Measurements from ENCODE around the gene PRKAA2.

Gene PRKAA2

DNA sequence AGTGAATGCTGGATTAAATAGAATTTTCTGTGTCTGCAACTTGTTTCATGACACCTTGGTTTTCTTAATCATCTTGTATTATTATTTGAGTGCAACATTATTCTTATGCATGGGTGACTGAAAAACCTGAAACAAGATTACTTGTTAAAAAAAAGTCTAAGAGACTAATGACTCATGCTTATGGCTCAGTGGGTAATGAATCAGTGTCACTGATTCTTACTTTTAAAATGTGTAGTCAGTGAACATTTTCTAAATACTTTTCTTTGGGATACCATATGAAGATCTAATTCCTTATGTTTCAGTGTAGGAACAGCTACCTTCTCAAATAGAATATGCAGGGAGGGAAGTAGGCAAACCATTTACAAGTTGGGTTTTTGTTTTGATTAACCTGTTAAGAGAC, 65.5 kb downstream of the PRKAA2 start:
- no peak overlapping the region for H3K4me2 ChIP-seq (ENCODE audit: low read depth, low read length, poor library complexity, severe bottlenecking)
- no peaks in the 10 kb centered on the region for H3F3A ChIP-seq (ENCODE audit: insufficient read depth)
- H4K20me1 ChIP-seq (ENCODE audit: low read depth, low read length), result no peaks in the 10 kb centered on the region
- no peak for TF ChIP-seq EZH2phosphoT487 (conservative IDR thresholded peaks at IDR 0.05; ENCODE audit: low read length)
- H3K4me3 ChIP-seq (ENCODE audit: insufficient read depth, low read length, poor library complexity, severe bottlenecking), result no peak overlapping the region
- H2AFZ ChIP-seq (ENCODE audit: low read depth, low read length, severe bottlenecking), result no peak overlapping the region
- H3K27ac ChIP-seq (ENCODE audit: low read depth, low read length), result no peak overlapping the region
- no peaks in the 10 kb centered on the region for H3K27me3 ChIP-seq (ENCODE audit: low read length)
- no peaks in the 10 kb centered on the region for H3K36me3 ChIP-seq (ENCODE audit: low read length)
- no peaks in the 10 kb centered on the region for H3K9me2 ChIP-seq (replicated peaks; ENCODE audit: insufficient read depth, low read length)
- H3K9ac ChIP-seq (ENCODE audit: low read length), result no peak overlapping the region
- no peaks in the 10 kb centered on the region for H3K9me3 ChIP-seq (ENCODE audit: insufficient read depth, low read length)
- no peaks in the 10 kb centered on the region for H3K79me2 ChIP-seq (ENCODE audit: insufficient read depth, low read length)

DNA sequence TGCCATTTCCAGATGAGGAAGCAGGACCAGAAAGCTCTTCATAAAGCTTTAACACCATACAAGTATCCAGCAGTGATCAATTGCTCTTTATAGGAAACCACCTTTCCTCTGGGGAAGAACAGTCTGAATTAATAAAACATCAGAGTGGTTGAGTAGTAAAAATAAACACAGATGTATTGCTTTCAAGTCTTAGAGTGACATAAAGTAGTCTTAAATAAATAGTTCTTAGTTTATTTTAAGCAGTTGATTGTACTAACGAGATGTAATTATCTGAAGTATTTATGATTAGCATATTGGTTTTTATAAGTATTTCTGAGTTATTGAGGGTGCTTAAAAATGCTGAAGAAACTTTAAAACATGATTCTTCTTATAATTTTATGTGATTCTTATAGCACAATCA, 67.0 kb downstream of the PRKAA2 start:
- TF ChIP-seq, protein P1, sequence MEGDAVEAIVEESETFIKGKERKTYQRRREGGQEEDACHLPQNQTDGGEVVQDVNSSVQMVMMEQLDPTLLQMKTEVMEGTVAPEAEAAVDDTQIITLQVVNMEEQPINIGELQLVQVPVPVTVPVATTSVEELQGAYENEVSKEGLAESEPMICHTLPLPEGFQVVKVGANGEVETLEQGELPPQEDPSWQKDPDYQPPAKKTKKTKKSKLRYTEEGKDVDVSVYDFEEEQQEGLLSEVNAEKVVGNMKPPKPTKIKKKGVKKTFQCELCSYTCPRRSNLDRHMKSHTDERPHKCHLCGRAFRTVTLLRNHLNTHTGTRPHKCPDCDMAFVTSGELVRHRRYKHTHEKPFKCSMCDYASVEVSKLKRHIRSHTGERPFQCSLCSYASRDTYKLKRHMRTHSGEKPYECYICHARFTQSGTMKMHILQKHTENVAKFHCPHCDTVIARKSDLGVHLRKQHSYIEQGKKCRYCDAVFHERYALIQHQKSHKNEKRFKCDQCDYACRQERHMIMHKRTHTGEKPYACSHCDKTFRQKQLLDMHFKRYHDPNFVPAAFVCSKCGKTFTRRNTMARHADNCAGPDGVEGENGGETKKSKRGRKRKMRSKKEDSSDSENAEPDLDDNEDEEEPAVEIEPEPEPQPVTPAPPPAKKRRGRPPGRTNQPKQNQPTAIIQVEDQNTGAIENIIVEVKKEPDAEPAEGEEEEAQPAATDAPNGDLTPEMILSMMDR (IDR thresholded peaks at IDR 0.05; ENCODE audit: insufficient read depth, low read length, poor library complexity, severe bottlenecking), result no peak
- no peak for TF ChIP-seq EZH2phosphoT487 (conservative IDR thresholded peaks at IDR 0.05; ENCODE audit: low read length)
- Histone ChIP-seq H3K27ac (ENCODE audit: low read depth, low read length) (no peak overlapping the region), H3K4me2 (ENCODE audit: low read depth, low read length, poor library complexity, severe bottlenecking) (no peak overlapping the region), H3F3A (ENCODE audit: insufficient read depth) (no peaks in the 10 kb centered on the region), H3K9me3 (ENCODE audit: insufficient read depth, low read length) (no peaks in the 10 kb centered on the region), H2AFZ (ENCODE audit: low read depth, low read length, severe bottlenecking) (no peak overlapping the region), H3K9me2 (replicated peaks; ENCODE audit: insufficient read depth, low read length) (no peaks in the 10 kb centered on the region), H3K36me3 (ENCODE audit: low read length) (no peaks in the 10 kb centered on the region), H3K27me3 (ENCODE audit: low read length) (no peaks in the 10 kb centered on the region), H4K20me1 (ENCODE audit: low read depth, low read length) (no peaks in the 10 kb centered on the region), H3K4me3 (ENCODE audit: insufficient read depth, low read length, poor library complexity, severe bottlenecking) (no peak overlapping the region), H3K9ac (ENCODE audit: low read length) (no peak overlapping the region), H3K79me2 (ENCODE audit: insufficient read depth, low read length) (no peaks in the 10 kb centered on the region)

DNA sequence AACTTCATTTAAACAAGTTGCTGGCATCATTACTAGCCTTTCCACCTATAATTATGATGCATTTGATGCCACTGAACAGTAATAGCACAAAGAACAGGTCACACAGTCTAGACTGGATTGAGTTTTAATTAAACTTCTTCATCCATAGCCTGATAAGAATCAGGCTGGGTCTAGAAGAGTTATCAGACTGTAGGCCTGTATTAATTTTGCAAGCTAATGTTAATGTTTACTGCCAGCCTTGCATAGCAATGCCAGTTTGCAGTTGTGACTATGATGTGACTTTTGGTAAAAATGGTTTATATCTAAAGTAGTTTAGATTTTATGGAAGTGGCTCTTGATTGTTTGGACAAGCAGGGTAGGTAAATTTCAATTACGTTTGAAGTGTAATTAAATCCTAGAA, 68.0 kb downstream of the PRKAA2 start:
- no peaks in the 10 kb centered on the region for H4K20me1 ChIP-seq (ENCODE audit: low read depth, low read length)
- H3K9me3 ChIP-seq (ENCODE audit: insufficient read depth, low read length), result no peaks in the 10 kb centered on the region
- H3K4me2 ChIP-seq (ENCODE audit: low read depth, low read length, poor library complexity, severe bottlenecking), result no peak overlapping the region
- no peaks in the 10 kb centered on the region for H3K27me3 ChIP-seq (ENCODE audit: low read length)
- no peak overlapping the region for H3K9ac ChIP-seq (ENCODE audit: low read length)
- H3K4me3 ChIP-seq (ENCODE audit: insufficient read depth, low read length, poor library complexity, severe bottlenecking), result no peak overlapping the region
- no peak overlapping the region for H3K27ac ChIP-seq (ENCODE audit: low read depth, low read length)
- TF ChIP-seq, protein P1 (IDR thresholded peaks at IDR 0.05; ENCODE audit: insufficient read depth, low read length, poor library complexity, severe bottlenecking), result no peak
- no peak for TF ChIP-seq EZH2phosphoT487 (conservative IDR thresholded peaks at IDR 0.05; ENCODE audit: low read length)
- no peaks in the 10 kb centered on the region for H3K36me3 ChIP-seq (ENCODE audit: low read length)
- no peaks in the 10 kb centered on the region for H3K79me2 ChIP-seq (ENCODE audit: insufficient read depth, low read length)
- H3F3A ChIP-seq (ENCODE audit: insufficient read depth), result no peaks in the 10 kb centered on the region
- H2AFZ ChIP-seq (ENCODE audit: low read depth, low read length, severe bottlenecking), result no peak overlapping the region
- no peaks in the 10 kb centered on the region for H3K9me2 ChIP-seq (replicated peaks; ENCODE audit: insufficient read depth, low read length)

DNA sequence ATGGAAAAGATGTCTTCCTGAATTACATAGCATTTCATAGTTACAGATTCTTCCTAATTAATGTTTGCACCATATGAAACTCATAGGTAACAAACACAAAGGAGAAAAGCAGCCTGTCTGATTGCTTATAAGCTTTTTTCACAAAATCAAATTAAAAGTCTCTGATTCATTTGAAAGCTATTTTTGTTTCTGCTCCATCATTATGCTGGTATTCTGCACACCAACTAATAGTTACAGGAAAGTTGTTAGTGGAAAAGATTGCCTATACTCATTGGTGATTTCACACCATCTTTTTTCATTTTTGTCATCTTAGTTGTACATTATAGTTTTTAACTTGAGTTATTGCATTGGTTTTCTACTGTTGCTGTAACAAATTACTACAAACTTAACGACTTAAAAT, 70.0 kb downstream of the PRKAA2 start:
- Histone ChIP-seq H3K27ac (ENCODE audit: low read depth, low read length) (no peak overlapping the region), H3K4me3 (ENCODE audit: insufficient read depth, low read length, poor library complexity, severe bottlenecking) (no peak overlapping the region), H3K79me2 (ENCODE audit: insufficient read depth, low read length) (no peaks in the 10 kb centered on the region), H3K9me2 (replicated peaks; ENCODE audit: insufficient read depth, low read length) (no peaks in the 10 kb centered on the region), H3K9me3 (ENCODE audit: insufficient read depth, low read length) (no peaks in the 10 kb centered on the region), H3F3A (ENCODE audit: insufficient read depth) (no peaks in the 10 kb centered on the region), H3K27me3 (ENCODE audit: low read length) (no peaks in the 10 kb centered on the region), H4K20me1 (ENCODE audit: low read depth, low read length) (no peaks in the 10 kb centered on the region), H3K4me2 (ENCODE audit: low read depth, low read length, poor library complexity, severe bottlenecking) (no peak overlapping the region), H3K36me3 (ENCODE audit: low read length) (no peaks in the 10 kb centered on the region), H3K9ac (ENCODE audit: low read length) (no peak overlapping the region), H2AFZ (ENCODE audit: low read depth, low read length, severe bottlenecking) (no peak overlapping the region)
- no peak for TF ChIP-seq EZH2phosphoT487 (conservative IDR thresholded peaks at IDR 0.05; ENCODE audit: low read length)
- TF ChIP-seq, protein P1 (IDR thresholded peaks at IDR 0.05; ENCODE audit: insufficient read depth, low read length, poor library complexity, severe bottlenecking), result no peak

Measured in SU-DHL-6 (cell line).